HG03442 (cell line): ENCODE results near the gene HTR4.

Source experiments
- ATAC-seq: cut with Tn5 transposase; IDR thresholded peaks from one replicate; pipeline ENCODE4 v1.9.1; 2021; ENCODE audit warnings: mild to moderate bottlenecking, moderate library complexity; ENCODE audit not compliant: unreplicated experiment

HTR4 gene

DNA sequence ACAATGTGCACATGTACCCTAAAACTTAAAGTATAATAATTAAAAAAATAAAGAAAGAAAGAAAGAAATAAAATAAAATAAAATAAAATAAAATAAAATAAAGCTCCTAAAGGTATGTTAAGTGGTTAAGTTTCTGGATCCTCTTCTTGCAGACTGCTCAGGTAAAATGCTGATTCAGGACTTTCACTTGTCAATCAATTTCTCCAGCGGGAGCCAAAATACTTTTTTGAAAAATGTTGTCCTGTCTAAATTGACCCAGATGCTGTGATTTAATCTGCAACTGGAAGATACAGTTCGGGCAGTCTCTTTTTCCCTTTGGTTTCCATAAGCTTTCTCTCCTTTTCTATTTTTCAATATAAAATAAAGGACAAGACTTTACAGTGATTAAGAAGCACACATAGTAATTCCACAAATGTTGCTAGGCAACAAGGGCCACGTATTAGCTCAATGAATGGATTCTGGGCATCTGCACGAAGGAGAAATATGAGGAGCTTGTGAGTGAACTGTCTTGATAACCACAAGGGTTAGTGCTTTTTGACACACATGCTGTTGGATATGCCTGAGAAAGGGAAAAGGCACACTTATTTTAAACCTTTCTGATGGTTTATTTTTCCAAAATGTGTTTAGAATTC, 38.6 kb downstream of the HTR4 start:
- ATAC-seq: no peak

DNA sequence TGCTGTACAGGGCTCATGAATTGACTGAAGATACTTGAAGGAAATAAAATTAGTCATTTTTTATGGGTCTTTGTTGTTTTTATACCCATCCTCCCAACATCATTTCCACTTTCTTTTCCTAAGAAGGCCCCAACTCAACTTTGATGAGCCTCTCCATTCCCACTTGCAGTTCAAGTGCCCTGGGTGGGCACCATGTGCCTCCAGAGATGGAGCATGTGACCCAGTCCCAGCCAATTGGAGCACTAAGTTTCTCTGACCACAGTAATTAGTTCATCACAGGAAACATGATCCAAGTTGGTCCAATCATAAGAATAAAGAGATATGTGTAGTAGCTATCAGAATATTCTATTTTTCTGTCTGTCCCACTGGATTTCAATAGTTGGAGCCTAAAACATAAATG, 46.9 kb downstream of the HTR4 start:
- no peak for ATAC-seq

DNA sequence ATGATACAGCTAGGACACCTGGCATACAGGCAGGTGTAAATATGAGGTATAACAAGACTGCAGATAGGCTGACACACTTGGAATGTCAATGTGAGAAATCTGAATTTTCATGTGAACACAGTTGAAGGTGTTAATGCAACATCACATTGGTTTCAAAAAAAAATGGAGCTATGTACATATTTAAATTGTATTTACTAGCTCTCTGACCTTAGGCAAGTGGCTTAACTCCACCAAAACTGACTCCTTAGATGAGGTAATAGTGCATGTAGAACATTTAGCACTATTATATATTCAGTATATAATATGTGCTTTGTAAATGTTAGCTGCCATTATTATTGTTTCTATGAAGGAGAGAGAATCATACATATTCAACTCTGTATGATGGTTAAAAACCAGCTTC, 48.0 kb downstream of the HTR4 start:
- no peak for ATAC-seq

DNA sequence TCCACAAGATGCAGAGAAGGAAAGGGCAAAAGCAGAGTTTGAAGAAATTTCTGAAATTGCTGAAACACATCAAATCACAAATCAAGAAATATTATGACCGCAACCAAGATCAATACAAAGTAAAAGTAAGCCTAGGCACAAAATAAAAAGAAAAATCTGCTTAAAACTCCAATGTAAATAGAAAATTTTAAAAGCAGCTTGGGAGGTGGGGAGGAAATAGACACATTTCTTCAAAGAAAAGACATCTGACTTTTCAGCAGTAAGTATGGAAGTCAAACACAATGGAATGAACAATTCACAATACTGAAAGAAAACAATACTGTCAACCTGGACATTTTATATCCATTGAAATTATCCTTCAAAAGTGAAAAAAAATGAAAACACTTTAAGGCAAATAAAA, 55.1 kb downstream of the HTR4 start:
- ATAC-seq: no peak

DNA sequence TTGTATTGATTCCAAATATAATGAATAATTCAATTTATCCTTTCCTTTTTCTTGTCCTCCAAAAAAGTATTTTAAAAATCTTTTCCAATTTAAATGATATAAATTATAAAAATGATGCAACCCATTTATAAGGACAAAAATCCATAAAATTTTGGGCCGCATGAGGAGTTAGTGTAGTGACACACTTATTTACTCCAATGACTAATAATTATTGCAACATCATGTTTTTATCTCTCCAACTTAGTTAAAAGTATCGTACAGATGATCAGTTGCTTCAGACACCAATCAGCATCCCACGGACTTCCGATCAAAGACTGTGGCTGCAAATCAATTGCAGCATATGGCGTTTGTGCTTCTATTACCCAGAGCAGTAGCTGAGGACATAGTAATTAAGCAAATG, 58.6 kb downstream of the HTR4 start:
- no peak for ATAC-seq

DNA sequence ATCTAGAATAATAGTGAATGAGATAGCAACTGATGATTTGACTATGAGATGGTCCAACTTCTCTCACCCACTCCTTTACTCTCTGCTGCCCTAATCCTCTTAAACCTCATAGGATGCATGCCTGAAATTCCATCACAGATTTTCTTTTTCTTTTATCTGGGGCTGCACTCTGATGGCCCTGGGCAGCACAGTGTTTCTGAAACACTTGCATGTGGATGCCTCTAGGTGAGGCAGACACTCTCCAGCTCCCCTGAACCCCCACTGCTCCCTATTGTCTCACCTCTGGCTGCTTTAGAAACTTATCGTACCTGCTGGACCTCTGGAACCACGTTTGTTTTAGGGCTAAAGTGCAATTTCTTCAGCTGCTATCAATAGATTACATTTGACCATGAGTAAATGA, 67.5 kb downstream of the HTR4 start:
- no peak for ATAC-seq

DNA sequence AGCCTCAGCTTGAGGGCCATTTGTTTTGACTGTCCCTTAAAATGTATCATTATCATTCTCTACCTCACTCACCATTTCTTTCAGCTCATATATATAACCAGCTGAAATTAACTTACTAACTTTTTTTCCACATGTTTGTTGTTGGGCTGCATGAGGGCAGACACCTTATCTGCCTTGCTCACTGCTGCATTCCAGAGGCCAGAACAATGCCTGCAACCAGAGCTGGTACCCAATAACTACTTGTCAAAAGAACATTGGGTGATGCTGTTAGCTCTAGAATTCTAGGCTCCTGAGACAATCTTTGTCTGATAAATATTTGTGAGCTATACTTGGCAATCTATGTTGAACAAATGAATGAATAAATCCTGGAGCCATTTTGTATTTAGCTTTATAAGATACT, 68.3 kb downstream of the HTR4 start:
- ATAC-seq: no peak

DNA sequence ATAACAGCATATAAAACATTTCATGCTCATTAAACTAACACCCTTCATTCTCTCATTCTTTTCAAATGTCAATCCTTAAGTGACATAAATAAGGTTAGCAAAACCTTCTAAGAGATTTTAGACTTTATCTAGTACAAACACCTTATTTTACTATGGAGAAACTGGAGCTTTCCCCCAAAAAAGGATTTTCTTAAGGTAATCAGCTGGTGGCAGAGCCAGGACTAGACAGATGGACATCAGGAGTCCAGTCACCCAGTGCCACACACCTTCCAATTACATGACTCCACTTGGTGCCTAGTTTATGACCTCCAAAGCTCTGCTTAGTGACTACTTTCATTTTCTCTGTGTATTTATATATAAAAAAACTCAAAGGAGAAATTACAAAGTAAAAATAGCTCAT, 70.2 kb downstream of the HTR4 start:
- ATAC-seq: no peak

DNA sequence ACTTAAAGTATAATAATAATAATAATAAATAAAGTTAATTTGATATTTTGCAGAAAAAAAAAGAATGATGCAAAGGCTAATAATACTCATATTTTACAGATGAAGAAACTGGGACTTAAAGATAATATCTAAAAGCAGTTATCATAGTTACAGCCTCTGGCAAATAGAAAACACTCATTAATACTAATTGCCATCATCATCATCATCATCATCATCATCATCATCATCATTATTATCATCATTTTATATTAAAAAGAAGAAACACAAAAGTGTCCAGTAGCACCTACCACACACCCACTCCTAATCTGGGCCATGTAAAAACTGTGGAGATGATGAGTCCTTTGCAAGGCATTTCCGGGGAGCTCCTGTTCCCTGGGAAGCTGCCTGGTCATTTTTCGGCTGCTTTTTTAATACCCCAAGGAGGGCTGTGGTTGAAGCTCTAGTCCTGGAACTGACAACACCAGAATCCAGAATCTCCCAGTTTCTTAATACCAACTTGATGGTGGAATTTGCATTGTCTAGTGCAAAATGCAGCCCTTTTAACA, 70.8 kb downstream of the HTR4 start:
- ATAC-seq: no peak

DNA sequence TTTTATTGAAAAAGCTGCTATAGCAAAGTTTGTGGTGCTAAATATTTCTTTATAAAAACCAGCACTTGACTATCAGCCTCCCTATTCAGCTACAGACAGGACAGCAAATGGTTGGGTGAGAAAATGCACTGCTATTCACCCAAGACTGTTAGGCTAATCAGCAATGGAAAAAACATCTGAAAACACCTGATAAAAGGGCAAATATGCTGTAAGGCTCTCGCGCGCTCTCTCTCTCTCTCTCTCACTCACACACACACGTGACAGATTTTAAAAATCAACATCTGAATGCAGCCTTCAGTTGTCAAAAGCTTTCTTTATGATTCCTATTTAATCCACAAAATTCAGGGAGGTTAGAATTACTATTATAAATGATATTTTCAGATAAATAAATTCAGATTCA, 80.2 kb downstream of the HTR4 start:
- no peak for ATAC-seq

DNA sequence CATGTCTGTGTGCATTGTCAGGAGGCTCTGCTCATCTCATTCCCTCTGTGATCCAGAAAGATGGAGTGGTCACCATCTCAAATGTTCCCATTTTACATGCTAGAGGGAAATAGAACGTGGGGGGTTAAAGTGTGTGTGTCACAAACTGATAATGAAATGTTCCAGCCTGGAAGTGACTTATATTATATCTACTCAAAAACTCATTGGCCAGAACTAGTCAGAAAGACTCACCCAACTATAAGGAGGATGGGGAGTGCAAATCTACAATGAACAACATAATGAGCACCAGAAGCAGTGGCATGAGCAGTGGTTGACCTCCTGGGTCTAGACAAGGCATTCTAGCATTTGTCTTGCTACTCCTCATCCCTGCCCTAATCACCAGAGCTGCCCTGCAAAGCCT, 81.0 kb downstream of the HTR4 start:
- no peak for ATAC-seq

DNA sequence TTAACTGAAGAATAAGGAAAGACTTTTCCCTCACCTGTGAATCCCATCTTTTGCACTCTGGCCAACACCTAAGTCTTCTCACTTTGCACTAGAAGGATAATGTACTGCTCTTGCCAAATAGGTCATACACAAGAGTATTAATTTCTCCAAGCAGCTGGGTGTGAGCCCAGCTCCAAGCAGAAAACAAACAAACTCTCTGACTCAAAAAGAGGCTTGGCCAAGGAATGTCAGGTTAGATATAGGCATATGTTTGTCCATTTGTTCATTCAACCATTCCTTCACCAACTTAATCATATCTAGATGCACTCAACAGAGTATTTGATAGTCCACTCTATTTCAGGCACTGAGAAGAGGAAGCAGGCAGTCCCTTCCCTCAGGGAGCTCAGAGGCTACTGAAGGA, 84.4 kb downstream of the HTR4 start:
- ATAC-seq: no peak

DNA sequence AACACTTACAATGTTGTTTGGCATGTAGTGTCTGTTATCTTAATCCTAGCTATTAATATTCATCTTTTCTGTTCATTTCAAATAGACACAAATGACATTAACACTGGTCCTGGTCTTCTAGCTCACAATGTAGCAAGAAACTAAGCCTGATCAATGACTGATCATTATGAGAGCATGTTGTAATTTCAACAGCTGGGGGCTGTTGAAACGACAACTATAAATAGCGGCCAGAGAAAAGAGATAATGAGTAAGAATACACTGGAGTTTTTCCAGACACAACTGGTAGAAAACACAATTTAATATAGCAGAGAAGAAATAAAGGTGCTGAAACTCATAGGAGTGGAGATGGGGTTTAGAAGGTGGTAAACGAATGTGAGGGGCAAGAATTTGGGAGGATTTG, 89.2 kb downstream of the HTR4 start:
- ATAC-seq: no peak

DNA sequence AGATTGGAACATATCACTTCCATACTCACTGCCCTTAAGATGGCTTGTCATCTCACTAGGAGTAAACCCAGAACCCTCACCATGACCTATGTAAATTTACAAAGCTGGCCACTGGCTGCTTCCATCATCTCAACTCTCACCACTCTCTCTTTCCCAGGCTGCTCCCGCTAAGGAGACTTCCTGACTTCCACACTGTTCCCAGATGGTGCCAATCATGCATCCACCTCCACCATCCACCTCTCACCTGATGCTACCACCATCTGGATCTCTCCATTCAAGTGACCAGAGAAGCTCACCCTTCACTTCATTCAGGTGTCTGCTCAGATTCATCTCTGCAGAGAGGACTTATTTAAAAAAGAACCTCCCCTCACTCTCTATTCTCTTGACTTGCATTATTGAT, 91.3 kb downstream of the HTR4 start:
- ATAC-seq: no peak

DNA sequence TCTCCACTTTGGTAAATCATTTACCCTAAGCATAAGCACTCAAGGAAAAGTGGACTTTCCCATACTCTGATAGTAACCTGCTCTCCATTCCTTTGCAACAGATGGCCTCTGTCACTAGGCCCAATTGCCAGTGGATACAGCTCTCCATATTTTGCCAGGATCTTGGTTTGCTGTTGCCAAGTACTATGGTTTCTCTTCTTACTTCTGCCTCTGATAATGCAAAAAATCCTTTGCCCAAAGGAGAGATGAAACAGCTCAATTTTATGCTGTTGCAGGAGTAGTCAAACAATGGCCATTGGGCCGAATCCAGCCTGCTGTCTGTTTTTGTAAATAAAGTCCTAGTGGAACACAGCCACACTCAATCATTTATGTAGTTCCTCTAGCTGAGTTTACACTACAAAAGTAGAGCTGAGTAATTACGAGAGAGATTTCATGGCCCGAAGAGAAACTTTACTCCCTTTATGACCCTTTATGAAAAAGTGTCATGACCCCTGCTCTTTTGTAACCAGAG, 92.5 kb downstream of the HTR4 start:
- no peak for ATAC-seq

DNA sequence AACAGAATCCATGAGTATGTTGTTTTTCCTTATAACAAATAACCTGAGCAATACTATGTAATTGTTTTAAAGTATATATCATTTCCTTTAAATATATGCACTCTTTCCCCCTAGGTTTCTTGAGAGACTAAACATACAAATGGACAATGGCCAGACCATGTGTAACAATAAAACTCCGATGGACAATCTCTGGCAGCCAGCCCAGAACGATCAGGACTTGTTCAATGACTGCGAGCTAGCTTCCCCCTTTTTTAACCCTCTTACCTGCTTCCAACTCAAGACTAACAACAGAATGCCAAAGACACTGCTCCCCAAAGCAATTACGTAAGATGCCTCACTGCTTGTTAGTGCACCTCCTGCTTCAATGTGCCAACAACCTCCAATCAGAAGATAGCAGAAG, 94.9 kb downstream of the HTR4 start:
- ATAC-seq: no peak

DNA sequence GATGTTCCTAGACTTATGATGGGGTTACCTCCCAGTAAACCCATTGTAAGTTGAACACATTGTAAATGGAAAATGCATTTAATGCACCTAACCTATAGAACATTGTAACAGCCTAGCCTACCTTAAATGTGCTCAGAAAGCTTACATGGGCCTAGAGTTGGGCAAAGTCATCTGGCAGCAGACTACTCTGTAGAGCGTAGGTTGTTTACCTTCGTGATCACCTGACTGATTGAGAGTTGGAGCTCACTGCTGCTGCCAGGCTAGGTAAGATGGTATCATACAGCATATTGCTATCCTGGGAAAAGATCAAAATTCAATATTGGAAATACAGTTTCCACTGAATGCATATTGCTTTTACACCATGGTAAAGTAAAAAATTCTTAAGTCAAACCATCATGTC, 95.4 kb downstream of the HTR4 start:
- no peak for ATAC-seq

DNA sequence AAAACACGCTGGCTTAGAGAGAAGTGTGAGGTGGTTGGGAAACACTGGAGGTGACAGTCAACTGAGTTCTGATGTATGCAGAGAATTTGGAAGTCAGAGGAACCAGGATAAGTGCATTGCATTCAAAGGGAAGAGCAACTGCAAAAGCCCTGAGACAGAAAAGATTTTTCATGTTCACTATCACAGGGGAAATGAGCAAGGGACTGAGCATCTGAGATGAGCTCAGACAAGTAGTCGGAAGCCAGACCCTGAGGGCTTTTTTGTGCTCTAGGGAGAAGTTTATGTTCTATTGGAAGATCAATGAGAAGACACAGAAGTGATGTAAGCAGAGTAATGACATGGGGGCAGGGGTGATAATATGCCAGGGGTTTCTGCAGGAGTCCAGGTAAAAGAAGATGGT, 97.5 kb downstream of the HTR4 start:
- ATAC-seq: no peak

DNA sequence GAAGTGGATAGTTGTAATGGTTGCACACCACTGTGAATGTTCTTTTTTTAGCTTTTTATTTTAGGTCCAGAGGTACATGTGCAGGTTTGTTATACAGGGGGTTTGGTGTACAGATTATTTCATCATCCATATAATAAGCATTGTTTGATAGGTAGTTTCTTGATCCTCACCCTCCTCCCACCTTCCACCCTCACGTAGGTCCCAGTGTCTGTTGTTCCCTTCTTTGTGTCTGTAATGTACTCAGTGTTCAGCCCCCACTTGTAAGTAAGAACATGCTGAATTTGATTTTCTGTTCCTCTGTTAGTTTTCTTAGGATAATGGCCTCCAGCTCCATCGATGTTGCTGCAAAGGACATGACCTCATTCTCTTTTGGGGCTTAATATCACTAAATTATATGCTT, 99.7 kb downstream of the HTR4 start:
- no peak for ATAC-seq

DNA sequence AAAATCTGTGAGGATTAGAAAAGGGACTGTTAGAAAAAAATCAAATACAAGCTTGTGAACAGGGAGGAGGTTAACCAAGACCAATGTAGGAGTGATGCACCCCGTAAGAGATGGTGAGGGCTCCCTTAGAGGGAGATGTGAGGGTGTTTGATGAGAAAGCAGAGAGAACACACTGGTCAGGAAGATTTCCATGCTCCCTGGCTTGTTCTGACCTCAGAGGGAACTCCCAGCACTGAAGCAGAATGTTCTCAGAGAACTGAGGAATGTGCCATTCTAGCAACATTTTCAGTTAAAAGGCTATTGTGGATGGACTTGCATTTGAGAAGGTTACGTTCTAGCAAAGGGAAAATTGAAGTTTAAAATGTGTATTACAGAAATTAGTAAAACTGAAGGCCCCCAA, 110.6 kb downstream of the HTR4 start:
- ATAC-seq: no peak

DNA sequence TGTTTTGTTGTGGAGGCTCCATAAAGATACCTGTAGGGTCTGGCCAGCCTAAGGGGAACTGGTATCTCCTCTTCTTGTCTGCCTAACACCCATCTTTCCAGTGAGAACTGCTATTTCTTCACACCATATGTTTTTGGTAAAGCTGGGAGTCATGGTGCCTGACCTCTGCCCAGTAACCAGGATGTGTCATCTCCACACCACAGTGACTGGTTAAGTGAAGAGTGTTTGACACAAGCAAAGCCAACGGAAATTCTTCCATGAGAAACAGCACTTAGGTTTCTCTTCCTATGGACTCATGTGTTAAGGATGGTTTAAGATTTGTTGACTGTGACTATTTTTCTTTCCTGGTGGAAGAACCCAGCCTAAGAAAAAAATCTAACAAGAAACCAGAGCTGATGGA, 111.5 kb downstream of the HTR4 start:
- no peak for ATAC-seq

DNA sequence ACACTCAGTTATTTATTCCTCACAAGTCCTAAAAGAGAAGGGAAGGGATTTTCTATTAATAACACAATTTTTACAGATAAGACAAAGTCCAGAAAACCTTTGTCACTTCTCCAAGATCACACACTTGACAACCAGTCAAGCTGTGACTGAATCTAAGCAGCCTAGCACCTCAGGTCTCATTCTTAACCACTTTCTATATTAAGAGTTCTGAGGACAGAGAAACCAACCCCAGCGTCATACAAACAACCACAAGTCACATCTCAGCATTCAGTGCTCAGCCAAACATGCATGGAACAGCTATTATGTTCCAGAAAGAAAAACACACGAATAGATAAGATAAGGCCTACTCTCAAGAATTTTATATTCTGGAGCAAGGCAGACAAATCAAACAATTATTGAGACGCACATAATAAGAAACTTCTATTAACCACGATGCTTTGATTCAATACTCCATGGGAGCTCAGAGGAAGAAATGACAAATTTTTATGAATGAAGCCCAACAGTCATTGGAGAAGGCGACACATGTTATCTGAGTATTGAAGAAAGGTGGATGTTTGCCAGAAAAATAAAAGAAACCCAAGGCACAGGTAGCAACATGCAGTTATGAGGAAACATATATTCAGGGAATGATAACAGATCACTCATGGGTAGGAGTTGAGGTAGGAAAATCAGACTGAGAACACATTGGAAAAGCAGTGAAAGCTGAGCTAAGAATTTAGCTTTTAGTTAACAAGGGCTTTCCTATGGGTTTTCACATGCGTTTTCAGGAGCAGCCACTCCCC, 113.1 kb downstream of the HTR4 start:
- ATAC-seq: peak; percentile 58
